ENCODE measurements around the gene DMKN.

Gene DMKN, protein sequence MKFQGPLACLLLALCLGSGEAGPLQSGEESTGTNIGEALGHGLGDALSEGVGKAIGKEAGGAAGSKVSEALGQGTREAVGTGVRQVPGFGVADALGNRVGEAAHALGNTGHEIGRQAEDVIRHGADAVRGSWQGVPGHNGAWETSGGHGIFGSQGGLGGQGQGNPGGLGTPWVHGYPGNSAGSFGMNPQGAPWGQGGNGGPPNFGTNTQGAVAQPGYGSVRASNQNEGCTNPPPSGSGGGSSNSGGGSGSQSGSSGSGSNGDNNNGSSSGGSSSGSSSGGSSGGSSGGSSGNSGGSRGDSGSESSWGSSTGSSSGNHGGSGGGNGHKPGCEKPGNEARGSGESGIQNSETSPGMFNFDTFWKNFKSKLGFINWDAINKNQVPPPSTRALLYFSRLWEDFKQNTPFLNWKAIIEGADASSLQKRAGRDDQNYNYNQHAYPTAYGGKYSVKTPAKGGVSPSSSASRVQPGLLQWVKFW

DNA sequence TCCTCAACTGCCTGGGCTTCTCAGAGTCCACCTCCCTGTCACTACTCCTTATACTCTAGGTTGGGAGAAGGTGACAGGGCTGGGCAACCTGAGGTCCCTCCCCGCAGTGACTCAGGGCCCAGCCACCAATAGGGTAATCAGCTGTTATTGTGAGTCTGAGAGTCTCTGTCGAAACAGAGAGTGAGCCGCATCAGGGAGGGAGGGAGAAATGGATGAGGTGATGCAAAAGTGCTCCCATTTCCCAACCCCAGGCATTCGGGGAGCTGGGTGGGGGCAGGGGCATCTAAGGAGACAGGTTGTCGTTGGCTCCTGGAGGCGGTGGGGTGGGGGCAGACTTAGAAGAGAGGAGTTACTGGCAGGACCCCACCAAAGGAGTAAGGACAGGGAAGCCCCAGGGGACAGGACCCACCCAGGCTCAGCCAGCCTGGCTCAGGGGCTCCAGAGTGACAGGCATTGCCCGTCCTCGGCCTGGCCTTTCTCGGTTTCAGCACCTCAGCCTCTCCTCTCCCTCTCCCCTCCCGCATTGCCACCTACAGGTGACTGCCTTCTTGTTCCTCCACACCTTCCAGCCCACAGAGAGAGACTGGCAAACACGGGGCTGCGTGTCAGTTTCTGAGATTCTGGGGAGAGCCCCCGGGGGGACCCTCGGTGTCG, at the start of gene DMKN:
TSS of gene DMKN (minus strand) at position 22 of the 654 bp plus-strand sequence. CDS start 174 bp downstream, outside the sequence.
- peak; percentile 65 for DNase-seq

DNA sequence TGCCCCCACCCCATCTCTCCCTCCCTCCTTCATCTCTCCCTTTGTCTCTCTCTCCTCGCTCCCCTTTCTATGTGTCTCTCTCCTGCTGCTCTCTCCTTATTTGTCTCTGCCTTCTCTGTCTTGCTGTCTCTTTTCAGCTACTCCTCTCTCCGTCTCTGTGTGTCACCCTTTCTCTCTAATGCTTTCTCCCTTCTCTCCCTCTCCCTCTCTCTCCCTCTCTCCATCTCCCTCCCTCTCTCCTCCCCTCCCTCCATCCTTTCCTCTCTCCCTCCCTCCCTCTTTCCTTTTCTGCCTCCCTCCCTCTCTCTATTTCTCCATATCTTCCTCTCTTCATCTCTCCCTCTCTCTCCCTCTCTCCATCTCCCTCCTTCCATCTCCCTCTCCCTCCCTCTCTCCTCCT, 49.3 kb upstream of the DMKN start:
- no peak for DNase-seq

- DNase-seq: peak; percentile 50
Measured at GRCh38 chr19:35562336-35562735, 48.9 kb upstream of the DMKN start.

DNA sequence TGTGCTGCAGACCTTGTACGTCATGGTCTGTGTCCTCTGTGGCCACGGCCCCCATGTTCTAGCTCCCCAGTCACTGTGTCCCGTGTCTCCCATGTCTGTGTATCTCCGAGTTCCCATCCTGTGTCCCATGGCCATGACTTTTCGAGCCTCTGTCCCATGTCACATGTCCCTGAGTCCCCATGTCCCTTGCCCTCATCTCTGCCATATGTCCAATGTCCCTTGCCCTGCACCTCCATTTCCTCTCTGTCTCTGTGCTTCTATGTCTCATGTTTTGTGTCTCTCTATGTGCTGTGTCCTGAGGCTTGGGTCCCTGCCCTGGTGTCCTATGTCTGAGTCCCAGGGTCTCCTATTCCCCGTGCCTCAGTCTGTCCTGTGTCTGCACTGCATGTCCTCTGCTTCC, 48.0 kb upstream of the DMKN start:
- no peak for DNase-seq

GRCh38 chr19:35560677-35561076, 47.2 kb upstream of the DMKN start:
- peak; percentile 41 for DNase-seq

DNA sequence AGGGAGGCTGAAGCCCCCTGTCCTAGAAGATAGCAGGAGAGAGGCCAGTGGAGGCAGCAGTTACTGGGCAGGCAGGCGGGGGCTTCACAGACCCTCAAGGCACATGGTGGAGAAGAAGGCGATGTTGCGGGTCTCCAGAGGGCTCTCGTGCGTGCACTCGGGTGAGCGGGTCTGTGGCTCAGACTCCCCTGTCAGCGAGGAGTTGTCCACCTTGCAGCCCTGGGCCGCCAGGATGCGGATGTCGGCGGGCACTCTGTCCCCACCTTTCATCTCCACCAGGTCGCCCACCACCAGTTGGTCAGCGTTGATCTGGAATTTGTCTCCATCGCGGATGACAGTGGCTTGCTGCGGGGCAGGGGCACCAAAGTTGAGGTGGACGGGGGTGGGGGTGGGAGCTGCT, 46.8 kb upstream of the DMKN start:
- DNase-seq: peak; percentile 41

GRCh38 chr19:35559781-35560180, 46.3 kb upstream of the DMKN start:
- peak; percentile 40 for DNase-seq

DNA sequence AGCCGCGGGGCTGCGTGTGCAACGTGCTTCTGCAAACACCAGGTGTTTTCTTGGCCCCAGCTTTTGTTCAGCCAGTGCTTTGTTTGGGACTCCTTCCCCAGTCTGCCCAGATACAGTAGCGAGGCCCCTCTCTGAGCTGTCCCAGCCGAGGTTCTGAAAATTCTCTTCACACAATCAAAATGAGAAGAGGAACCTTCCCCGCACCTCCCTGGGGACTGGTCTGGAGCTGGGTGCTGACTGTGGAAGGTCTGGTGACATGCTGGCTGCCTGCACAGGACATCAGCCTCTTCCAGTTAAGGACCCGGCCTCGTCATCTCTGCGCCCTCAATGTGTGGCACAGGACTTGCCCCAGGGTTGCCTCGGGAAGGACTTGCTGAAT, 45.8 kb upstream of the DMKN start:
- peak; percentile 45 for DNase-seq

GRCh38 chr19:35558400-35559280, 45.2 kb upstream of the DMKN start:
- peak; percentile 47 for DNase-seq

DNA sequence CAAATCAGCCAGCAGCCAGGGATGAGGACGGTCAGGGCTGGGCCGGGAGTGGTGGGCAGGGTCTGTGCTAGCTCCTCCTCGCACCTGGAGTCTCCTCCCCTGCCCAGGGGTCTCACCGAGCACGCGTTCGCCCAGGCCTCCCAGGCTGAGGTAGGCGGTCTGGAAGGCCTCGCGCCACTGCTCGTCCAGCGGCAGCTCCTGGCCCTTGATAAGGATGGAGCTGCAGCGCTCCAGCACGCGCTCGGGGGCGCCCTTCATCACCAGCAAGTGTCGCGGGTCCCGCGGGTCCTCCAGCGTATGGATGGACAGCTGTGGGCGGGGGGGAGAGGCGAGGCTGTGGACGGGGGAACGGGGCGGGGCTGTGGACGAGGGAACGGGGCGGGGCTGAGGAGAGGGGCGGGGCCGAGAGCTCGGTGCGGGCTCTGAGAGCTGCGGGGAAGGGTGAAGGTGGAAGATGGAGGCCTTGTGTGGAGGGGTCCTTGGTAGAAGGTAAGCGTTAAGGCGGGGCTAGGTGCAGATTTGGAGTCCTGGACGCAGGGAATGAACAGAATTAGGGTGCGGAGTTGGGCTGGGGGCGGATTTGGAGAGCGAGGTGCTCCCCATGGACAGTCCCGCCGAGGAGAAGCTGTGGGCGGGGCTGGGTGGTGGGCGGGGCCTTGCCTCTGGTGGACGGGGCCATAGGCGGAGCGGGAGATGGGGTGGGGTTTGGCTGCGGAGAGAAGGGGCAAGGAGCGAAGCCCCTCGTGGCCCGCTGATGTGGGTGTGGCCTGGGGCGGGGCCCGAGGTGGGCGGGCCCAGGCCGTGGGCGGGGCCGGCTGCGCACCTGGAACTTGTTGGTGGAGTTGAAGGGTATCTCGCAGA, 44.3 kb upstream of the DMKN start:
- DNase-seq: peak; percentile 91

DNA sequence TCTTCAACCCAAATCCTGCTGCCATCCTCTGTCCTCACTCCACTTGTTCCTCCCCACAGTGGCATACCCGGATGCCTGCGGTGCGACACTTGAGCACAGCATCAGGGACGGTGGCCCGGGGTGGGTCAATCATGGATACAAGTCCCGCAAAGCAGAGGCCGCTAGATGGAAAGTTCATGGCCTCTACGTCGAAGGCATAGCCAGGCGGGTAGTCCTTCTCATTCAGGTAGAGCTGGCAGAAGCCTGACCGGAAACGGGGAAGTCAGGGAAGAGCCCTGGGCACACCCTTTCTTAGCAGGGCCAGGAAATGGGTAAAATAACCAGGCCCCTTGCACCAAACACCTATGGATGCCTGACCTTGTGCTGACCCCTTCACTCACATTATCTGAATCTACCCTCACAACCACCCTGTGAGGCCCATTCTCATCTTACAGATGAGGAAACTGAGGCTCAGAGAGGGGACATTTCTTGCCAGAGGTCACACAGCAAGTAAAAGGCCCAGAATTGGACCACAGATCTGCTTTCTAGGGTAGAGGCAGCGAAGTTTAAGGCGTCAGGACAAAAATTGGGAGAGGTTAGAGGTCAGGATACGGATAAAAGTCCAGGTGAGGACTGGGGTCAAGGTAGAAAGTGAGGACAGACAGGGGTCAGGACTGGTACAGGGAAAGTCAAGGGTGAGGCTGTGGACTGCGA, 43.5 kb upstream of the DMKN start:
- peak; percentile 37 for DNase-seq

- peak; percentile 27 for DNase-seq
Measured at GRCh38 chr19:35556025-35556590, 42.7 kb upstream of the DMKN start.

GRCh38 chr19:35555301-35556005, 42.0 kb upstream of the DMKN start:
- peak; percentile 76 for DNase-seq

DNA sequence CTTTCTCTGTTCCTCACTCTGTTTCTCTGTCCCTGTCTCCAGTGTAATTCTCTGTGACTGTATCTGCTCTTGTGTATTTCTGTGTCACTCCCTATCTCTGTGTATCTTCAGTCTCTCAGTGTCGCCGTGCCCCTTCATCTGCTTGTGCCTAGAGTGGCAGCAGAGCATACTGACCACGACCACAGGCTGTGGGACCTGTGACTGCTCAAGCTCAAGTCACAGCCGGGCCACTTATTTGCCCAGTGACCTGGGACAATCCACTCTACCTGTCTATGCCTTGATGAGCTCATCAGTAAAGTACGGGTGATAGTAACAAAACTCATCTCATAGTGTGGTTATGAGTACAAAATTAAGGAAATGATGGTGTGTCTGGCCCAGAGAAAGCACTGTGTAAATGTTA, 40.6 kb upstream of the DMKN start:
- no peak for DNase-seq

DNA sequence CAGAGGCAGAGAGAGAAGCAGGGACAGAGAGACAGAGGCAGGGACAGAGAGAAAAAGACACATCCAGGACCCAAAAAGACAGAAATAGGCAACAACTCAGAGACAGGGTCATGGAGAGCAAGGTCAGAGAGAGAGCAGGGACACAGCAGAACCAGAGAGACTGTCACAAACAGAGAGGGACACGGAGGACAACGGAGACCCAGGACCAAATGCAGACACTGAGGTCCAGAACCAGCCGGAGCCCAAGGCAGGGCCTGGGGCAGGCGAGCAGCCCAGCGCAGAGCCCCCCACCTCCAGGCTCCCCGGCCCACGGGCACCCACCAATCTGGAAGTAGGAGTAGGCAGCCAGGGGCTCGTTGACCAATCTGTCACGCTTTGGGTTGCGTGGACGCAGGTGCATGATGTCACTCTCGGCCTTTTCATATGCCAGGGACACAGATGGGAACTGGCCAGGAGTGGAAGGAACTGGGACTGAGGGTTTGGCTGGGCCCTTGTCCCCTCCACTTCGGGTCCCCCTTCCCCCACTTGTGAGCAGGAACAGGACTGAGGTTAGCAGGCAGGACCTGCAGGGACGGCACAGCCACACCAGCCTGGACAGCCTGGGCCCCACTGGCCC, 40.0 kb upstream of the DMKN start:
- no peak for DNase-seq

- DNase-seq: no peak
Measured at GRCh38 chr19:35552534-35553384, 39.3 kb upstream of the DMKN start.

GRCh38 chr19:35551091-35551810, 37.8 kb upstream of the DMKN start:
- no peak for DNase-seq

- DNase-seq: no peak
Measured at GRCh38 chr19:35549879-35550523, 36.6 kb upstream of the DMKN start.

Measured in islet precursor cell (in vitro differentiated cells).